ENCODE results near the gene PODN.

The PODN gene

GRCh38 chr1:53090227-53091147, 28.5 kb downstream of the PODN start:
- TF ChIP-seq CTCF (IDR thresholded peaks at IDR 0.05; ENCODE audit: control insufficient read depth, insufficient read depth, low read depth, low read length, missing control alignments), result no peak
- no peak overlapping the region for H3K4me3 ChIP-seq (ENCODE audit: control insufficient read depth, low read depth, low read length)

GRCh38 chr1:53091841-53092645, 30.0 kb downstream of the PODN start:
- H3K4me3 ChIP-seq (ENCODE audit: control insufficient read depth, low read depth, low read length), result no peak overlapping the region
- TF ChIP-seq CTCF (IDR thresholded peaks at IDR 0.05; ENCODE audit: control insufficient read depth, insufficient read depth, low read depth, low read length, missing control alignments), result no peak
- no peak for DNase-seq (ENCODE audit: low read depth)

More at GRCh38 chr1:53090227-53091147, 28.5 kb downstream of the PODN start:
- DNase-seq (ENCODE audit: low read depth), result no peak

GRCh38 chr1:53092659-53093450, 30.8 kb downstream of the PODN start:
- H3K4me3 ChIP-seq (ENCODE audit: control insufficient read depth, low read depth, low read length), result no peak overlapping the region
- no peak for TF ChIP-seq CTCF (IDR thresholded peaks at IDR 0.05; ENCODE audit: control insufficient read depth, insufficient read depth, low read depth, low read length, missing control alignments)
- no peak for DNase-seq (ENCODE audit: low read depth)

GRCh38 chr1:53093451-53093754, 31.4 kb downstream of the PODN start:
- TF ChIP-seq CTCF (IDR thresholded peaks at IDR 0.05; ENCODE audit: control insufficient read depth, insufficient read depth, low read depth, low read length, missing control alignments), result no peak
- no peak overlapping the region for H3K4me3 ChIP-seq (ENCODE audit: control insufficient read depth, low read depth, low read length)
- no peak for DNase-seq (ENCODE audit: low read depth)

- no peak overlapping the region for H3K4me3 ChIP-seq (ENCODE audit: control insufficient read depth, low read depth, low read length)
- TF ChIP-seq CTCF (IDR thresholded peaks at IDR 0.05; ENCODE audit: control insufficient read depth, insufficient read depth, low read depth, low read length, missing control alignments), result no peak
- no peak for DNase-seq (ENCODE audit: low read depth)
Observed at GRCh38 chr1:53093778-53094532, 31.9 kb downstream of the PODN start.

- no peak for DNase-seq (ENCODE audit: low read depth)
- no peak for TF ChIP-seq CTCF (IDR thresholded peaks at IDR 0.05; ENCODE audit: control insufficient read depth, insufficient read depth, low read depth, low read length, missing control alignments)
- H3K4me3 ChIP-seq (ENCODE audit: control insufficient read depth, low read depth, low read length), result no peak overlapping the region
Observed at GRCh38 chr1:53094533-53094919, 32.5 kb downstream of the PODN start.
